CD4-positive, alpha-beta memory T cell (primary cell): ENCODE data around the gene FNDC10. TPM values are rescaled to one million over a fixed set of nuclear protein-coding genes. Genes with fewer than 3 reads are reported as not detected.

Experiments used
- CTCF ChIA-PET: fragments of 350-600 bp; sonication (Branson Sonifier 250); formaldehyde crosslinking; loops from one replicate; lab custom pipeline; 2021; ENCODE audit warnings: inconsistent platforms; ENCODE audit not compliant: partially characterized antibody; lab: Charles Lee
- POLR2A ChIA-PET: fragments of 350-600 bp; sonication (Branson Sonifier 250); formaldehyde crosslinking; loops from one replicate; lab custom pipeline; 2021; ENCODE audit not compliant: partially characterized antibody; lab: Charles Lee
- DNase-seq, 5 donors: peaks; one replicate each; pipeline versions ENCODE4 v3.0.0 to v3.0.0-alpha.2; 2020 to 2022; ENCODE audit warnings: mixed read lengths in 1 of 5
- H3K27ac ChIP-seq: one replicate; pipeline ENCODE4 v1.7.0; 2013; ENCODE audit warnings: low read depth, low read length
- H3K27me3 ChIP-seq: 2 replicates; pipeline ENCODE4 v1.7.0; 2013; ENCODE audit warnings: mild to moderate bottlenecking, low read length, moderate library complexity; ENCODE audit not compliant: insufficient read depth
- H3K36me3 ChIP-seq: 2 replicates; pipeline ENCODE4 v1.7.0; 2013; ENCODE audit warnings: mild to moderate bottlenecking, low read length, moderate library complexity; ENCODE audit not compliant: insufficient read depth
- H3K4me1 ChIP-seq: 2 replicates; pipeline ENCODE4 v1.7.0; 2013; ENCODE audit warnings: mild to moderate bottlenecking, low read length, moderate library complexity; ENCODE audit not compliant: insufficient read depth
- H3K4me3 ChIP-seq, 2 donors: one replicate each; pipeline ENCODE4 v1.7.0; 2013; ENCODE audit warnings: low read length in 2 of 2, mild to moderate bottlenecking in 1 of 2
- H3K9me3 ChIP-seq, 2 donors: one replicate each; pipeline ENCODE4 v1.7.0; 2013; ENCODE audit warnings: low read length in 2 of 2, control low read depth in 1 of 2; ENCODE audit not compliant: control insufficient read depth in 1 of 2
- H3K27ac Mint-ChIP-seq, 7 donors: one replicate each; pipeline ENCODE4 v1.8.0; 2020 to 2021; ENCODE audit warnings: mixed read lengths in 7 of 7, mild to moderate bottlenecking in 6 of 7, inconsistent platforms in 3 of 7, moderate library complexity in 3 of 7
- H3K27me3 Mint-ChIP-seq, 2 donors: one replicate each; pipeline ENCODE4 v1.8.0; 2020 to 2021; ENCODE audit warnings: mixed read lengths in 2 of 2
- H3K36me3 Mint-ChIP-seq, 2 donors: one replicate each; pipeline ENCODE4 v1.8.0; 2020 to 2021; ENCODE audit warnings: mixed read lengths in 2 of 2, inconsistent platforms in 1 of 2, mild to moderate bottlenecking in 1 of 2
- H3K4me1 Mint-ChIP-seq, 4 donors: one replicate each; pipeline ENCODE4 v1.8.0; 2020 to 2021; ENCODE audit warnings: mixed read lengths in 4 of 4, mild to moderate bottlenecking in 1 of 4
- H3K4me3 Mint-ChIP-seq, 8 donors: one replicate each; pipeline ENCODE4 v1.8.0; 2020 to 2021; ENCODE audit warnings: mixed read lengths in 8 of 8, mild to moderate bottlenecking in 7 of 8, moderate library complexity in 6 of 8, inconsistent platforms in 3 of 8
- H3K9me3 Mint-ChIP-seq, 8 donors: one replicate each; pipeline ENCODE4 v1.8.0; 2020 to 2021; ENCODE audit warnings: mixed read lengths in 8 of 8, mild to moderate bottlenecking in 5 of 8, inconsistent platforms in 3 of 8, moderate library complexity in 1 of 8
- intact Hi-C: fragments of 100-400 bp; cut with micrococcal nuclease; formaldehyde crosslinking; loops from one replicate; pipeline ENCODE4 v1.15.1; 2023
- polyA plus RNA-seq, 2 donors: library from polyadenylated mRNA; unstranded; fragments of 300-500 nt; fragmentation: Illumina TruSeq; gene quantifications; one replicate each; pipeline ENCODE4 v1.2.3, GENCODE V29; 2021
- total RNA-seq, 2 experiments: library from RNA; stranded (reverse); gene quantifications; one replicate each; pipeline ENCODE4 v1.2.3, GENCODE V29; 2021

The FNDC10 gene
- total and polyA plus RNA-seq, 4 experiments from 2014 or later, result 0.72 to 2.9 (median 2.0) TPM

GRCh38 chr1:1602304-1602967 lies 2.5 kb upstream of the FNDC10 start:
- CTCF ChIA-PET, result interaction anchor here (0.6 kb wide), 1 partner anchor 159 kb away, joined by 3 read pairs; no protein-coding TSS in a partner anchor
- Mint-ChIP-seq H3K36me3 (no peaks in the 10 kb centered on the region), H3K9me3 (peaks cover 0 to 2% (median 0%) of the 10 kb centered on the region in 8 donors), H3K4me3 (peak overlapping the region in 2 of 8 donors; percentile 9 to 36), H3K4me1 (peaks cover 7 to 25% (median 13%) of the 10 kb centered on the region in 4 donors), H3K27me3 (peaks cover 0 to 4% of the 10 kb centered on the region in 2 donors), H3K27ac (peak overlapping the region in 4 of 7 donors; percentile 4 to 77 (median 59))
- H3K4me1 ChIP-seq, result peaks cover 18% of the 10 kb centered on the region
- no peak for DNase-seq
- no peak overlapping the region for H3K27ac ChIP-seq
- no peaks in the 10 kb centered on the region for H3K36me3 ChIP-seq
- intact Hi-C loops, result no loop called here
- no peaks in the 10 kb centered on the region for H3K27me3 ChIP-seq
- POLR2A ChIA-PET, result interaction anchor here (1.1 to 5.8 kb wide), 3 partner anchors 12 to 203 kb away, joined by 3 to 43 read pairs (median 6); partner anchors contain the start of genes CCNL2, MIB2 and MMP23B
- no peak overlapping the region for H3K4me3 ChIP-seq
- no peaks in the 10 kb centered on the region for H3K9me3 ChIP-seq

DNA sequence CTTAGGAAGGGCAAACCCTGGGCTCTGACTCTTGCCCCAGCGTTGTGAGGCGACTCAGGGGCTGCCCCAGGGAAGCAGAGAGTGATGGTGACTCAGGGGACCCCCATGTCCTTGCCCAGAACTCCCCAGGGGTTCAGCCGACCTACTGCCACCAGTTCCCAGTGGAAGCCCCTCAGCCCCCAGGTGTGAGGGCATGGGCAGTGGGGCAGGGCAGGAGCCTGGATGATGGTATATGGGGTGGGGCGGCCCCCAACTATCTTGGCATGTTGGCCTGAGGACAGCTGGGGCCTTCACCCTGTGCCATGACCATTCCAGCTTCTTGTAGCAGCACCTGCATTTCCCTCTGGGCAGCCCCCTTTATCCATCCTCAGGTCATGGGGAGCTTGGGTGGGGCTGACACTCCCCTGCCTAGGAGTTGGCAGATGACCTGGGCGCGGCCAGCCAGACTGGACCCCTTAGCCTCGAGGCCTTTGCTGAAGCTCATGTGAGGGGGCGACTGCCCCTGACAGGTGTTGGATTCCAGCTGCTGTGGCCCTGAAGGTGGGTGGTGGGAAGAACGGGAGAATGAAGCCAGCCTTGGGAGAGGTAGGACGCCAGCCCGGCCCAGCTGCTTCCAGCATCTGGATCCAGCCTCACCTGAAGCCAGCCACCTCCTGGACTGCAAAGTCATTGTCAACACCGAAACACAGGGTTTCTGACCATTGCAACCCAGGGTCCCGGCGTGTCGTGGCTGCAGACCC lies 1.8 kb upstream of the FNDC10 start:
- H3K4me3 Mint-ChIP-seq, result peak overlapping the region in 1 of 8 donors; percentile 36
- no peaks in the 10 kb centered on the region for H3K27me3 ChIP-seq
- H3K4me1 ChIP-seq, result peaks cover 11% of the 10 kb centered on the region
- H3K27ac ChIP-seq, result no peak overlapping the region
- ChIA-PET CTCF (interaction anchor here (0.6 kb wide), 1 partner anchor 158 kb away, joined by 3 read pairs; no protein-coding TSS in a partner anchor), POLR2A (interaction anchor here (5.8 kb wide), 1 partner anchor 12 kb away, joined by 43 read pairs; the partner anchor contains the start of gene MIB2)
- peak overlapping the region in 2 of 7 donors; percentile 44 to 75 for H3K27ac Mint-ChIP-seq
- H3K9me3 Mint-ChIP-seq, result peaks cover 0 to 2% (median 0%) of the 10 kb centered on the region in 8 donors
- no peak for DNase-seq
- peaks cover 2 to 18% (median 7%) of the 10 kb centered on the region in 4 donors for H3K4me1 Mint-ChIP-seq
- no peak overlapping the region for H3K4me3 ChIP-seq
- intact Hi-C loops, result loop anchor here (2.0 kb wide), 1 partner anchor 13 kb away; the partner anchor contains the start of gene MIB2
- H3K9me3 ChIP-seq, result no peaks in the 10 kb centered on the region
- no peaks in the 10 kb centered on the region for H3K36me3 ChIP-seq
- H3K27me3 Mint-ChIP-seq, result peaks cover 0 to 4% of the 10 kb centered on the region in 2 donors
- H3K36me3 Mint-ChIP-seq, result no peaks in the 10 kb centered on the region

- Mint-ChIP-seq H3K4me1 (peaks cover 2 to 16% (median 4%) of the 10 kb centered on the region in 4 donors), H3K27me3 (peaks cover 0 to 4% of the 10 kb centered on the region in 2 donors), H3K9me3 (peaks cover 0 to 2% (median 0%) of the 10 kb centered on the region in 8 donors), H3K36me3 (no peaks in the 10 kb centered on the region), H3K4me3 (peak overlapping the region; percentile 25 to 70 (median 54)), H3K27ac (peak overlapping the region in 1 of 7 donors; percentile 35)
- ChIA-PET POLR2A (interaction anchor here (5.8 kb wide), 1 partner anchor 13 kb away, joined by 43 read pairs; the partner anchor contains the start of gene MIB2), CTCF (no interaction called here)
- no peaks in the 10 kb centered on the region for H3K36me3 ChIP-seq
- H3K9me3 ChIP-seq, result no peaks in the 10 kb centered on the region
- H3K4me3 ChIP-seq, result no peak overlapping the region
- peaks cover 9% of the 10 kb centered on the region for H3K4me1 ChIP-seq
- H3K27me3 ChIP-seq, result no peaks in the 10 kb centered on the region
- intact Hi-C loops, result loop anchor here (2.0 kb wide), 1 partner anchor 14 kb away; the partner anchor contains the start of gene MIB2
- no peak overlapping the region for H3K27ac ChIP-seq
- no peak for DNase-seq
These were observed 1.1 kb upstream of the FNDC10 start for GRCh38 chr1:1600861-1601563.

DNA sequence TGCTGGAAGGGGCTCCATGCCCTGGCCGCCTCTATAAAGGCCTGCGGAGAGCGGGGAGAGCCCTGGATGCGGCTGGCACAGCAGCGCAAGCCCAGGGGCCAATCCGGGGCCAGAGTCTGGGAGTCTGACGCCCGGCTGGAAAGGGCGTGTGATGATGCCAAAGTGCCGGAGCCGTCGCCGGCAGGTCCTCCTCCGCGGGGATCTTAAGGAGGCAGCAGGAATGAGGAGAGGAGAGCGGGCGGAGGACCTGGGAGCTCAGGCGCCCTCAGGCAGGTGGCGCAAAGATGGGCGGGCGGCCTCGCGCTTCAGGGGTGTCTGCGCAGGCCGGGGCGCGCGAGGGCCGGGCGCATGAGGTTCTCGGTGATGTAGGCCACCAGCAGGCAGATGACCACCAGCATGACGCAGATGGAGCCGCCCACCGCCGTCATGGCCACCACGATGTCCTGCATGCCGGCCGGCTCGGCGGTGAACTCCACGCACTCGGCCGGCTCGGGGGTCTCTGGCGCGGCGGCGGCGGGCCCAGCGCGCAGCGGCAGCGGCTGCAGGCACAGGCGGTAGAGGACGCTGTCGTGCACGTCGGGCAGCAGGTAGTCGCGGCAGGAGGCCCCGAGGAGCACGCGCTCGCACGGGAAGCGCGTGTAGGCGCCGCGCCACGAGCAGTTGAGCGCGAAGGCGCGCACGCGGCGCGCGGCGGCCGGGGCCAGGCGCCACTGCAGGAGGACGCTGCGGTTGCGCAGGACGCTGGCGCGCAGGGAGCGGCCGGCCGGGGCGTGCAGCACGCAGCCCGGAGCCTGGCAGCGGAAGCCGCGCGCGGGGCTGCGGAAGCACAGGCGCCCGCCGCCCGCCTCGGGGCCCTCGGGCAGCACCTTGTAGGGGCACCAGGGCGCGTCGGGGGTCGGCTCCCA lies 653 bp downstream of the FNDC10 start:
- H3K4me3 ChIP-seq, result no peak overlapping the region

GRCh38 chr1:1598720-1599029 lies 1.3 kb downstream of the FNDC10 start:
- ChIA-PET POLR2A (interaction anchor here (0.9 to 1.0 kb wide), 2 partner anchors 17 to 80 kb away, joined by 3 to 4 read pairs; partner anchors contain the start of gene MIB2), CTCF (interaction anchor here (1.6 kb wide), 1 partner anchor 16 kb away, joined by 3 read pairs; no protein-coding TSS in a partner anchor)
- intact Hi-C loops, result loop anchor here (2.0 kb wide), 1 partner anchor 24 kb away; the partner anchor contains the start of gene SSU72
- H3K4me1 ChIP-seq, result peaks cover 9% of the 10 kb centered on the region
- no peak overlapping the region for H3K4me3 ChIP-seq
- no peaks in the 10 kb centered on the region for H3K36me3 ChIP-seq
- no peak overlapping the region for H3K27ac ChIP-seq
- no peaks in the 10 kb centered on the region for H3K27me3 ChIP-seq
- H3K27me3 Mint-ChIP-seq, result peaks cover 0 to 4% of the 10 kb centered on the region in 2 donors
- H3K9me3 Mint-ChIP-seq, result peaks cover 0 to 2% (median 0%) of the 10 kb centered on the region in 8 donors
- no peak for DNase-seq
- peaks cover 0 to 16% (median 1%) of the 10 kb centered on the region in 4 donors for H3K4me1 Mint-ChIP-seq
- H3K36me3 Mint-ChIP-seq, result no peaks in the 10 kb centered on the region
- no peaks in the 10 kb centered on the region for H3K9me3 ChIP-seq
- peak overlapping the region in 2 of 7 donors; percentile 46 to 59 for H3K27ac Mint-ChIP-seq
- peak overlapping the region; percentile 69 to 85 (median 76) for H3K4me3 Mint-ChIP-seq

More for the DNA sequence above, 653 bp downstream of the FNDC10 start:
- no peaks in the 10 kb centered on the region for H3K9me3 ChIP-seq
- peak overlapping the region in 2 of 7 donors; percentile 46 to 59 for H3K27ac Mint-ChIP-seq
- intact Hi-C loops, result loop anchor here (2.0 kb wide), 1 partner anchor 24 kb away; the partner anchor contains the start of gene SSU72
- DNase-seq, result peak in 4 of 5 donors; percentile 41 to 53 (median 50)
- H3K9me3 Mint-ChIP-seq, result peaks cover 0 to 2% (median 0%) of the 10 kb centered on the region in 8 donors
- peaks cover 0 to 4% of the 10 kb centered on the region in 2 donors for H3K27me3 Mint-ChIP-seq
- peak overlapping the region; percentile 69 to 85 (median 76) for H3K4me3 Mint-ChIP-seq
- peaks cover 9% of the 10 kb centered on the region for H3K4me1 ChIP-seq
- peaks cover 0 to 16% (median 1%) of the 10 kb centered on the region in 4 donors for H3K4me1 Mint-ChIP-seq
- H3K27me3 ChIP-seq, result no peaks in the 10 kb centered on the region
- H3K27ac ChIP-seq, result no peak overlapping the region
- H3K36me3 ChIP-seq, result no peaks in the 10 kb centered on the region
- no peaks in the 10 kb centered on the region for H3K36me3 Mint-ChIP-seq
- POLR2A ChIA-PET, result interaction anchor here (0.9 to 1.0 kb wide), 2 partner anchors 16 to 79 kb away, joined by 3 to 4 read pairs; partner anchors contain the start of gene MIB2
- CTCF ChIA-PET, result interaction anchor here (1.6 kb wide), 1 partner anchor 15 kb away, joined by 3 read pairs; no protein-coding TSS in a partner anchor
